Lower leg skin (tissue), 3 donors: Measurements from ENCODE around the gene GAREM2.

ENCODE experiments used
- POLR2A ChIP-seq, 2 donors: fragments of 450-650 bp; IDR thresholded peaks; one replicate each; pipeline ENCODE4 v1.6.1; 2016 to 2017; ENCODE audit warnings: antibody characterized with exemption in 2 of 2, mild to moderate bottlenecking in 1 of 2, moderate library complexity in 1 of 2
- TF ChIP-seq, protein P1 (sequence below), 3 donors: fragments of 450-650 bp; IDR thresholded peaks; one replicate each; pipeline ENCODE4 v1.5.1; 2016; ENCODE audit warnings: antibody characterized with exemption in 3 of 3, mild to moderate bottlenecking in 3 of 3, moderate library complexity in 2 of 3

GRCh38 chr2:26144031-26144430 is 28.9 kb upstream of the GAREM2 start:
- TF ChIP-seq, protein P1, sequence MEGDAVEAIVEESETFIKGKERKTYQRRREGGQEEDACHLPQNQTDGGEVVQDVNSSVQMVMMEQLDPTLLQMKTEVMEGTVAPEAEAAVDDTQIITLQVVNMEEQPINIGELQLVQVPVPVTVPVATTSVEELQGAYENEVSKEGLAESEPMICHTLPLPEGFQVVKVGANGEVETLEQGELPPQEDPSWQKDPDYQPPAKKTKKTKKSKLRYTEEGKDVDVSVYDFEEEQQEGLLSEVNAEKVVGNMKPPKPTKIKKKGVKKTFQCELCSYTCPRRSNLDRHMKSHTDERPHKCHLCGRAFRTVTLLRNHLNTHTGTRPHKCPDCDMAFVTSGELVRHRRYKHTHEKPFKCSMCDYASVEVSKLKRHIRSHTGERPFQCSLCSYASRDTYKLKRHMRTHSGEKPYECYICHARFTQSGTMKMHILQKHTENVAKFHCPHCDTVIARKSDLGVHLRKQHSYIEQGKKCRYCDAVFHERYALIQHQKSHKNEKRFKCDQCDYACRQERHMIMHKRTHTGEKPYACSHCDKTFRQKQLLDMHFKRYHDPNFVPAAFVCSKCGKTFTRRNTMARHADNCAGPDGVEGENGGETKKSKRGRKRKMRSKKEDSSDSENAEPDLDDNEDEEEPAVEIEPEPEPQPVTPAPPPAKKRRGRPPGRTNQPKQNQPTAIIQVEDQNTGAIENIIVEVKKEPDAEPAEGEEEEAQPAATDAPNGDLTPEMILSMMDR (IDR thresholded peaks at IDR 0.05) = no peak
- no peak for TF ChIP-seq POLR2A (IDR thresholded peaks at IDR 0.05)
